ENCODE measurements around the gene PCSK4.

- TF ChIP-seq MYC (IDR thresholded peaks at IDR 0.05; ENCODE audit: low read depth, low read length): no peak
- TF ChIP-seq, protein P1, sequence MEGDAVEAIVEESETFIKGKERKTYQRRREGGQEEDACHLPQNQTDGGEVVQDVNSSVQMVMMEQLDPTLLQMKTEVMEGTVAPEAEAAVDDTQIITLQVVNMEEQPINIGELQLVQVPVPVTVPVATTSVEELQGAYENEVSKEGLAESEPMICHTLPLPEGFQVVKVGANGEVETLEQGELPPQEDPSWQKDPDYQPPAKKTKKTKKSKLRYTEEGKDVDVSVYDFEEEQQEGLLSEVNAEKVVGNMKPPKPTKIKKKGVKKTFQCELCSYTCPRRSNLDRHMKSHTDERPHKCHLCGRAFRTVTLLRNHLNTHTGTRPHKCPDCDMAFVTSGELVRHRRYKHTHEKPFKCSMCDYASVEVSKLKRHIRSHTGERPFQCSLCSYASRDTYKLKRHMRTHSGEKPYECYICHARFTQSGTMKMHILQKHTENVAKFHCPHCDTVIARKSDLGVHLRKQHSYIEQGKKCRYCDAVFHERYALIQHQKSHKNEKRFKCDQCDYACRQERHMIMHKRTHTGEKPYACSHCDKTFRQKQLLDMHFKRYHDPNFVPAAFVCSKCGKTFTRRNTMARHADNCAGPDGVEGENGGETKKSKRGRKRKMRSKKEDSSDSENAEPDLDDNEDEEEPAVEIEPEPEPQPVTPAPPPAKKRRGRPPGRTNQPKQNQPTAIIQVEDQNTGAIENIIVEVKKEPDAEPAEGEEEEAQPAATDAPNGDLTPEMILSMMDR (IDR thresholded peaks at IDR 0.05; ENCODE audit: extremely low read depth in 1 of 2, insufficient read depth in 1 of 2, low read depth in 1 of 2, low read length in 2 of 2): peak; percentile 40 to 70
- TF ChIP-seq EZH2 (IDR thresholded peaks at IDR 0.05; ENCODE audit: borderline replicate concordance, low read depth, low read length, severe bottlenecking): no peak
- TF ChIP-seq POLR2A (IDR thresholded peaks at IDR 0.05; ENCODE audit: low read depth, low read length): no peak
- TF ChIP-seq, protein P2, sequence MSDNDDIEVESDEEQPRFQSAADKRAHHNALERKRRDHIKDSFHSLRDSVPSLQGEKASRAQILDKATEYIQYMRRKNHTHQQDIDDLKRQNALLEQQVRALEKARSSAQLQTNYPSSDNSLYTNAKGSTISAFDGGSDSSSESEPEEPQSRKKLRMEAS (IDR thresholded peaks at IDR 0.05; ENCODE audit: insufficient read depth, insufficient read length): no peak
- TF ChIP-seq POLR2AphosphoS5 (IDR thresholded peaks at IDR 0.05; ENCODE audit: insufficient read depth, low read depth, low read length): no peak
These were observed 23.5 kb upstream of the PCSK4 start for GRCh38 chr19:1513499-1514294.

All from endothelial cell of umbilical vein (primary cell).